Aortic smooth muscle cell (primary cell): Measurements from ENCODE around the gene RPS17. TPM values are rescaled to one million over a fixed set of nuclear protein-coding genes. Genes with fewer than 3 reads are reported as not detected.

Source experiments
- total RNA-seq: library from RNA; depleted of rRNA; stranded (reverse); fragments of >200 nt; gene quantifications from 2 replicates; pipeline ENCODE4 v1.2.3, GENCODE V29; 2014

Gene RPS17
- total RNA-seq = 2,003 and 2,051 TPM in 2 replicates

GRCh38 chr15:82540055-82540983, at the start of gene RPS17:
TSS of gene RPS17 (minus strand) at chr15:82540457. CDS start at chr15:82540428, 29 bp downstream.

Other genes with a start within 250 kb of the RPS17 start
- gene GOLGA6L10, start 191.0 kb downstream of the RPS17 start, total RNA-seq = 0.13 and 0.37 TPM in 2 replicates
- 0.92 and 1.1 TPM in 2 replicates for gene GOLGA6L9, start 110.6 kb downstream of the RPS17 start, total RNA-seq
- gene CPEB1, start 106.9 kb upstream of the RPS17 start, total RNA-seq = 11.8 and 14.8 TPM in 2 replicates
- gene AP3B2, start 169.4 kb upstream of the RPS17 start, total RNA-seq = 0.40 and 0.56 TPM in 2 replicates